ENCODE measurements around the gene DNAJC25.

- TF ChIP-seq CTCF (IDR thresholded peaks at IDR 0.05) = no peak
- TF ChIP-seq POLR2A (IDR thresholded peaks at IDR 0.05) = no peak
Measured at GRCh38 chr9:111662576-111663300, 31.6 kb downstream of the DNAJC25 start.
